Left hindlimb (tissue), 1 donor: ENCODE data around the gene PGM2L1.
A peak's percentile ranks its signal among the peaks of the same experiment; 100 is the strongest.
"Not testable (repeated sequence)": the region's sequence is repeated elsewhere in the genome, so short reads cannot be mapped to it uniquely, and the experiment has no call there.

Source experiments
- DNase-seq: peaks from one replicate; pipeline ENCODE4 v3.0.0-alpha.2; 2018

PGM2L1 gene

DNA sequence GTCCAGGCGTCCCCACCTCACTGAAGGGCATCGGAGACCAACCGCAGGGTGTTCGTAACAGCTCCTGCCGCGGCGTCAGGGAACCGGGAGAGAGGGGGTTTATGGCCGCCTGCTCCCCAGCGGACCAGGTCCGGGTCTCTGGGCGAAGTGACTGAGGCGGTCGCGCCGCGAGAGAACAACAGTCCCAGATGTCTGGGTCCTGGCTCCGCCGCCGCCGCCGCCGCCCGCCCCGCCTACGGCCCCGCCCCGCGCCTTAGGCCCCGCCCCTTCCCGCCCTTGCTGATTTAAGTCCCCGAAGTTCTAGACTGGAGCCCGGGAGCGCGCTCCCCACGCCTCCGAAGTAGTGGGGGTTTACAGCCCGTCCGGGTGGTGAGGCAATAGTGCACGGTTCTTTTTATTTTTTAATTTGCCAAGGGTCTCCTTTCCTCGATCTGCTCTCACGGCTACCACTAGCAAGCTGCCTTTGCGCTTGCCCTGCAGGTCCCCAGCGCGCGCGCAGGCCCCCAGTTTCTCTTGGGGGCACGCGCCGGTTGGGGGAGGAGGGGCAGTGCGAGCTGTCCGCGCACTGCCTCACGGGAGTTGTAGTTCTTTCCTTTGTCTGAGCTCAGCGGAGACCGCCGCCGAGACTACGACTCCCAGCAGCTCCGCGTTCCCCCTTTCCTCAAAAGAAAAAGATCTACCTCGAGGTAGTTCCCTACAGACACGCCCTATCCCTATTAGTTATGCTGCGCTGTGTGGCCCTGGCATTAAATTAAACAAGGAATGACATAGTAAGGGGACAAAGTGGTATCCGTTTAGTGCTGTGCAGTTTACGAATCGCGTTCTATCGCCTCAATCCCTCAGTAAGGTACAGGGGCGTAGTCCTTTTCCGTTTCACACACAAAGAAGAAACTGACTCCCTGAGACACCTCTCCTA, at the start of gene PGM2L1:
Gene PGM2L1 (minus strand): TSS at position 190 of the 916 bp plus-strand sequence. CDS start 272 bp downstream, outside the sequence.
- peak; percentile 97 for DNase-seq

DNA sequence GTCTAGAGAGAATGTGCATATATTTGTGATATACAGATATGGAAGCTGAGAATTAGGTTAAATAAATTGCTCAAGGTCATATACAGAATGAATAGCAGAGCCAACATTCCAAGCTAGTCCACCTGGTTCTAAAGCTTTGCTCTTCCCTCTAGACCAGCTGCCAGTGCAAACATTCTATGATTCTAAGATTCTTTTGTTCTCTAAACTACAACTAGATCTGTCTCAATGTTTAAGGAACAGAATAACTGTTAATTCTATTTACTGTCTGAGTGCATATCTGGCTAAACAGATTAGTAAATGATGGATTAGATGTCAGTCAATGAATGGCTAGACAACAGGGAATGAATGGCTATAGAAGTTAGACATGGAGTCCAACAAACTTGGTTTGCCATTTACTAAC, 49.5 kb upstream of the PGM2L1 start:
- no peak for DNase-seq

DNA sequence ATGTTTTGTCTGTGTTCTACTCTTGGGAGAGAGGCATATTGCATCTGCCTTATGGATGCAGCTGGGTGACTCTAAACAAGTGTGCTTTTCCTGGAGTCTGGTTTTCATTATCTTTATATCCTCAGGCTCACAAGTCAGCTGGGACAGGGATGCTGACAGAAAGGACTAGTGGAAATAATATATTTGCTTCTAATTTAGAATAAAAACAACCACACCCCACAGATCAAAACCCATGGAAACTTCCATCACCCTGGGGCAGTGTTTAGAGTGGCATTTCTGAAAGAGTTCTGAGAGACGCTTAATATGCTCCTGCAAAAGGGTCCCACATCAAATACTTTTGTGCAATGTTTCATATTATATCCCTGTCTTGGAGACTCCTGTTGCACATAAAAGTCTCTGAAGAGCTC, 48.3 kb upstream of the PGM2L1 start:
- no peak for DNase-seq

DNA sequence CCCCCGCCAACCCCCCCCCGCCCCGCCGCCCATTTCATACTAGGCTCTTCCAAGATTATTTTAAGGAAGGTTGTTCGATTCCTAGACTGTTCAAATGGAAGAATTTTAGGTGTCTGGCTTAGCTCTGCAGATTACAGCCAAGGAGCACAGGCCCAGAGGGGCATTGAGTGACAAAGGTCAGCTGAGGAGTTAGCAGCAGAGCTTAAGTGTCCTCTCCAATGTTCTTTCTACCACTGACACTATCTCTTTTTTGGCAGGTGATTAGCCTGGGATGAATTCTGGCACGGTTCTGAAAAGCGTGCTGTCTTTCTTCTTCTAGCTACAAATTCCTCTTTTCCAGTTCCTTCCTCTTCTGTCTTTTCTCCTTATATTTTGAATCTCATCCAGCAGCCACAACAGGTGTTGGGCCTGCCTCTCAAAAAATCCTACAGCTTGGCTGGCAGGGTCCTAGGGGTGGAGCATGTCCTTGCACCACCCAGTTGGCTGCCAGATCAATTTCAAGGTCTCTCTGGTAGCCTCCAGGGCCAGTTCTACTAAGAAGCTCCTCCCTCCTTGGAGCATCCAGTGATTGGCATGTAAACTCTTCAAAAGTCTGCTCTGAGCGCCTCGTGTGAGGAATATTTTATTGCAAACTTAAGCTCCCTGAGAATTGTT, 46.1 kb upstream of the PGM2L1 start:
- no peak for DNase-seq

DNA sequence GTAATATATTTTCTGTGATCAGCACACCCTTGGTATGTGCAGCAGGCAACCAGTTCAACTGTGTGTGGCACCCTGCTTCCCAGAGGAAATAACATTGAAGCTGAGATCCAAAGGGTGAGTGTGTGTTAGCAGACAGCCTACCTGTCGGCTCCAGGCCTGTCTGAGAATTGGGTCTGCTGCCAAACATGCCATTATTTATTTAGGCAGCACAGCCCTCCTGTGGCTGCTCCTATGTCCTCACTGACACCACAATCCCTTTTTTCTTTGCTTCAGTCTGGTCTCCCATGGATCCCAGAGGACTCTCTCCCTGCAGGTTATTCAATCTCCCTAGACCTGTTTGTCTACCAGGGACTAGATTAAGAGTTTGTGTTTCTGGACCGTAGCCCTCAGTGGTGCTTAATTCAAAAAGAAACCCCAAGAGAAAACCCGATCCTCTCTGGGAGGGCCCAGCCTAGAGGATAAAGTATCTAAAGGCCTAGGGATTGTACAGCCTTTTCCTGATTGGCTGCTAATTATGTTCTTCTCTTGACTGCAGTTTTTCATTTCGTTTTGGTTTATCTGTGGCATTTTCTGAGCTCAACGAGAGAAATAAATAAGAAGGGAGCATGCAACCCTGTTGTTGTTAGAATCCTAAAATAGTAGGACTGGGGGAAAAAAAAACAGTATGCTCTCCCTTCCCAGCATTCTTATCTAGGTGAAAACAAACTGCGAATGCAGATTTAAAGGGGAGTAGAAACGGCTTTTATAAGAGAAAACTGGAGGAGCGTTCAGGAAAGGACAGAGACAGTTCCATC, 45.0 kb upstream of the PGM2L1 start:
- no peak for DNase-seq

DNA sequence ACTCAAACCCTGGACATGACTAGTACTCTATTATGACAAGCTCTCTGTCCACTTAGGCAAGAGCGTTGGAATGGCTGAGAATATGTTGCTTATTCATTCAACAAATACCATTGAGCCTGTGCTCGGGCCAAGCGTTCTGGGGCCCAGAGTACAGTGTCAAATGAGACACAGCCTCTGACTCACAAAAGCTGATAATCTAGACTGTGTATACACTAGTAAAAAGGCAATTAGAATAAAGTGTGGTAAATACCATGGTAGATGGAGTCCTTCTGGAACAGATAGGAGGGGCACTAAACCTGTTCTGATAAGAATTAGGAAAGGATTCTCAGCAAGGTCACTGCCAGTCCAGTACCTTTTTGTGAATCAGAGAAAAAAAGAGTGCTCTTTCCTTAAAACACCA, 44.4 kb upstream of the PGM2L1 start:
- no peak for DNase-seq

DNA sequence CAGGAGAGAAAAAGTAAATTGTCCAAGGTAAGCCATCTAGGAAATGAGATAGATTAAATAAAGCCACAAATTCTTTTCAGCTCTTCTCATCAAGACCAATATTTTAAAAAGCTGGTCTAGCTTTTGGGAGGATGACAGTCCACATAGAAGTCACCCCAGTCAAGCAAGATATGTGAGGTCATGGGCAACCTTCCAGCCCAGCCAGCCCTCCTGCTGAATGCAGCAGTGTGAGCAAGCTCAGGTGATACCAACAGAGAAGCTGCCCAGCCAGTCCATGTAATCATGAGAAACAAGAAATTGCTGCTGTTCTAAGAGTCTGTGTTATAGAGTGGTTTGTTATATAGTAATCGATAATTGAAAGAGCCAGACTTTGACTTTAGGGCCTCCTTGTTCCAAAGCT, 40.4 kb upstream of the PGM2L1 start:
- DNase-seq, result no peak

DNA sequence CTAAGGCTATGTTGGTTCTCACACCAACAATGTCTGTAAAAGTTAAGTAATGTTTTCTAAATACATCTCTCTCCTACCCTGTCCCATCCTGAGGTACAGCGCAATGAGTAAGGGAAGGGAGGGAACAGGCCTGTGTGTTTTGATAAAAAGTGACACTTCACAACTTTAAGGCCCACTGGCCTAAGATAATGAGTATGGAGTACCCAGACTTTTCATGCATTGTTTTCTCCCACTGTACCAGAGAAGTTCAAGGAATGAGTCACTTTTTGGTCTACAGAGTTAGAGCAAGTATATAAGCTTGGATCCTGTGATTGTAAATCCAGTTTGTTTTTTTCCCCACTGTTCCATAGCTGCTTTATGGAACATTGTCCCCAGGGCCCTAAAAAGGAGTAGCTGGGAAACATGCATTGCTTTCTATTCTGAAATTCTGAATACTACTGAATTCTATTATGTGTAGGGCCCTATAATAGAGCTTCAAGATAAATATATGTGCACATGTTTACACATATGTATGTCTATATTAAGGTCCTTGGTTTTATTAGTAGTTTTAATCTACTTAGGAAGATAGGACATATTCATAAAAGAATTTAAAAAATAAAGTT, 39.3 kb upstream of the PGM2L1 start:
- no peak for DNase-seq

DNA sequence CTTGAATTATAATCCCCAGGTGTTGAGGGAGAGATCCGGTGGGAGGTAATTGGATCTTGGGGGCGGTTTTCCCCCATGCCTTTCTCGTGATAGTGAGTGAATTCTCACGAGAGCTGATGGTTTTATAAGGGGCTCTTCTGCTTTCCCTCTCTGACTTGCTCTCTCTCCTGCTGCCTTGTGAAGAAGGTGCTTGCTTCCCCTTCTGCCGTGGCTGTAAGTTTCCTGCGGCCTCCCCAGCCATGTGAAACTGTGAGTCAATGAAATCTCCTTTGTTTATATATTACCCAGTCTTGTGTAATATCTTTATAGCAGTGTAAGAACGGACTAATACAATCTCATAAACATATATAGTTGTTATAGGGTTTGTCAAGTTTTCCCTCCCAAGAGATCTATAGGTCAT, 36.3 kb upstream of the PGM2L1 start:
- DNase-seq, result no peak

DNA sequence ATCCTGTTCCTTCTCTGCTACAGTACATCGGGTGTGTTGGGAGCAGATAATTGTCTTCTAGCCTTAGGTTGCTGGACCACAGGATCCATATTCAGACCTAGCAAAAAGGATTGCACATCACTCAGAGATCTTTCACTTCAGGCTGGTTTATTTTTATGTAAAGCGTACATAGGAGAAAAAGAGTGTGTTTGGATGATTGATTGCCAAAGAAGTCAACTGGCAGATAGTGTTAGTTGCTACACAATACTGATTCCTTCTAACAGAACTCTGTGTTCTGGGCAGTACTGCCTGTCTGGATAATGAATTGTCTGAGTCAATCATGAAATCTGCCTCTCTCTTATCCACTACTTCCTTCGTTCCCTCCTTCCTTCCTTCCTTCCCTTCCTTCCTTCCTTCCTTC, 31.0 kb upstream of the PGM2L1 start:
- no peak for DNase-seq

DNA sequence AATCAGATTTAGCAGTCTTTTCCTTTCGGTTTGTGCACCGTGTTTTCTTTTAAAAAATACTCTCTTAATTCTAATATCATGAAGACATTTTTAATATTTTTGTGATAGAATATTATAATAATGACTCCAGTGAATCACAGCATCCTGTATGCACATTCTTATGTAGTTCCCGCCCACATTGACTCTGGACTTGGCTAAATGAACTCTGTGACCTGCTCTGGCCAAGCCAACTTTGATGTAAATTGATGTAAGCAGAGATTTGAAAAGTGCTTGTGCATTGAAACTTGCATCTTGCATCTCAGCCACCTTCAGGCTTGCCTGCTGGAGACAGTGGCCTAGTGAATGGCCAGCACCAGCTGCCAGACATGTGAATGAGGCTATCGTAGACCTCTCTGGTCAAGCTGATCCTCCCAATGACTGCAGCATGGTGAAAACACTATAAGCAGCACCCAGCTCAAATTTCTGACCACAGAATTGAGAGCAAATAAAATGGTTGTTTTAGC, 29.2 kb upstream of the PGM2L1 start:
- DNase-seq, result no peak

DNA sequence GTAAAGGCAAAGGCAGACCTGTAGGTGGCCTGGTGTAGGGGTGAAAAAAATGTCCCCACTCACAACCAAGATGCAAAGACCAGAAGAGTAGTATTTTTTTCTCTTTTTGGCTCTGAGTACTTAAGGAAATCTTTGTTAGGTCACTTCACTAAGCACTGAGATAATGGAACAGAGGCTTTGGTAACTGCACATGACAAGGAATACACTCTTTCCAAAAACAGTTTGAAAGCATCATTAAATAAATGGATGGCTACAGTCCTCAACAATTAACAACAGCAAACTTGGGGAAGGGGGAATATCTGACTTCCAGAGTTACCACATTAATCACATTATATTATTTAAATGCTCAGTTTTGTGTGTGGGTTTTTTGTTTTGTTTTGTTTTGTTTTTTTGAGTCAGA, 26.9 kb upstream of the PGM2L1 start:
- no peak for DNase-seq

DNA sequence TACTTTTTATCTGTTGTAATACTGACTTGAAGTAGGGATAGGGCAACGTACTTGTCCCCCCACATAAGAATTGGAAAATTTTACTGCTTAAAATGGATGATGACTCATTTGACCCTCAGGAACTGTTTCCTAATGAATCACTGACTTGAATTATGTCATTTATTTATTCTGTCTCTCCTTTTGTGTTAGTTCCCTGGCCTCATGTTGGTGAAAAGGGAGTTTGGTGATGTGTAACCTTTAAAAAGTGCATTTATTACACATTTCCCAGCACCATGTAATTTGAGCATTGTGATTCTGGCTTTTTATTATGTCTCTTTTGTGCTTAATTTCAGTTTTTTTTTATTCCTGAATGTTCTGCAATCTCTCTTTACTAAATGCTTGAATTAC, 20.3 kb upstream of the PGM2L1 start:
- no peak for DNase-seq

DNA sequence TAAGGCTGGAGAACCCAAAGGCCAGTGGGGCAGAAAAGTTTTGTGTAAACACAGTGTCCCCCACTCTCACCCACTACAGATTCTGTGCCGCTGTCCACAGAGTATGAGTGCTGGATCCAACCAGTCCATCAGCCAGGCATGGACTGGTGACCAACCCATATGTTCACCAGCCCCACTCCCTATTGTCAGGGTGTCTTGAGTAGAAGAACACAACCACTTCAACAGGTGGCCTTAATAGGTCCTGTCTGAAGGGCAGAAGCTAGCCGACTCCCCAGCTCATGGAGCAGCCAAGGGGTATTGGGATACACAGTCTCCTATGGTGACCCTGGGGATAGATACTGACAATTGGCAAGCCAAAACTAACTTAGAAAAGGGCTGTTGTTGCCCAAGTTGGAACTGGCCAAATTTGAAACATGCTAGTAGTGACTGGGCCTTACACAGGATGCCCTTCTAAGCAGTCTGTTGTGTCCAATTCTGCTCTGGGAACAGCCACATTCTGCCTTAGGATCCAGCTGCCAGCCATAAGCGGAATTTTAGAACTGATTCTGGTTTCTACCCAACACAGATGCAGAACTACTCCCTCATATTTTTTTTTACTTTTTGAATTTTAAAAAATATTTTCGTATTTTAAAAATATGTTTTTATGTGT, 19.8 kb upstream of the PGM2L1 start:
- no peak for DNase-seq

DNA sequence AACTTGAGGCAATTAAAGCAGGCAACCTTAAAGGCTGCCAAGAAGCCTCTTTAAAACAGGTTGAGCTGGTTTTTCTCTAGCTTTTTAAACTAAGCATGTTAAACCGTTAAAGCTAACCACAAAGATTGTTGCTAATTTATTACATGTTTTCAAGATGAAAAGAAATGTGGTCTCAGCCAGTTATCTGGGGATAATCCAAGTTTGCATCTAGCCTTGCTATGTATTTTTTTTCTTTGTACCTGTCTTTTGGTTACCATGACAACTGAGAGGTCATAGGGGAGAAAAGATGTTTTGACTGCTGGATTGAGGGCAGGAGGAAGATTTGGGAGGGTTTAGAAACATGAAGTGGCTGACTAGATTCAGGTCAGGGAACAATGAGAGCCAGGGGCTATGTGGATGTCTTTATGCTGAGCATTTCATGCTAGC, 19.2 kb upstream of the PGM2L1 start:
- no peak for DNase-seq

DNA sequence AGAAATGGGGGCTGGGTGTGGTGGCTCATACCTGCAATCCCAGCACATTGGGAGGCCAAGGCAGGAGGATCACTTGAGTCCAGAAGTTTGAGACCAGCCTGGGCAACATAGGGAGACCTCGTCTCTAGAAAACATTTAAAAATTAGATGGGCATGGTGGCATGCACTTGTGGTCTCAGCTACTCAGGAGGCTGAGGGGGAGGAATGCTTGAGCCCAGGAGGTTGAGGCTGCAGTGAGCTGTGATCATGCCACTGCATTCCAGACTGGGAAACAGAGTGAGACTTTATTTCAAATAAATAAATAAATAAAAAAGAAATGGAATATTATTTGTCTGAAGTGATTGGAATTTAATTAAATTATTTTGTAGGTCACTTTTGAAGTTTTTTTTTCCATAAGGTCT, 18.7 kb upstream of the PGM2L1 start:
- DNase-seq, result not testable (repeated sequence)

DNA sequence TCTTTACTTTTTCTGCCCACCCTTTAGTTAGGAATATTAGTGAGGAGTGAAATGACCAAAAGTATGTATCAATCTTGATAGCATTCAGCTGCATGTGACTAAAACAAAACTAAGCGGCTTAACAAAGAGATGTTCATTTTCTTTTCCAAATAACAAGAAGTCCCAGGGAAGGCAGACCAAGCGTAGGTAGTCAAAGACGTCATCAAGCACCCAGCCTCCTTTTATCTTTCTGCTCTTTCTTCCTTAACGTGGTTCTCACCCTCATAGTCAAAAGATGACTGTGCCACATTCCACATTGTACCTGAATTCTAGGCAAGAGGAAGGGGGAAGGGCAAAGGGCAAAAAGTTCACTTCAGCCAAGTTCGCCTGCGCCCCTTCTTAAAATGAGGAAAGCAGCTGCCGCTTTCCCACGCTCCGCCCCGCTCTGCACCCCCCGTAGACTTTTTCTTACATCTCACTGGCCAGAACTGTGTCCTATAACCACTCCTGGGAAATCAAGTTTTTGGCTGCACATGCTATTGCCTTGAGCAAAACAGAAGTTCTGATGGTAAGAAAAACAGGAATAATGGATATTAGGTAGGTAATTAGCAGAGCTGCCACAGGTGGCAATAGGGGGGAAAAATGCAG, 14.6 kb upstream of the PGM2L1 start:
- DNase-seq, result no peak

DNA sequence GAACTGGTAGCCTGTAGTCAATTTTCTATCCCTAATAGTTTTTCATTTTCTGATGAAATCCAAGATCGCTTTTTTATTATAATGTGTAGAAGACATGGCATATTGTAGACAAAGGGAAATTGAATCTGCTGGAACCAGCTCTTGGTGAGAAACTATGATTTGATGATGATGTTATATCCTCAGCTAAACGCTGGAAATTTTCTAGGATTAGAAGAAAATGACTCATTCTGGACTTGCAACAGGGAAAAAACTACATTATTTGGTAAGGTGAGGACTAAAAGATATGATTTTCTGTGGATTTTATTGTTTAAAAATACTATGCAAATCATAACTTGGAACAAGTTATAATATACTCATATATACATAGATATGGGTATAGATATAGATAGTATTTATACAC, 14.1 kb upstream of the PGM2L1 start:
- DNase-seq, result no peak

DNA sequence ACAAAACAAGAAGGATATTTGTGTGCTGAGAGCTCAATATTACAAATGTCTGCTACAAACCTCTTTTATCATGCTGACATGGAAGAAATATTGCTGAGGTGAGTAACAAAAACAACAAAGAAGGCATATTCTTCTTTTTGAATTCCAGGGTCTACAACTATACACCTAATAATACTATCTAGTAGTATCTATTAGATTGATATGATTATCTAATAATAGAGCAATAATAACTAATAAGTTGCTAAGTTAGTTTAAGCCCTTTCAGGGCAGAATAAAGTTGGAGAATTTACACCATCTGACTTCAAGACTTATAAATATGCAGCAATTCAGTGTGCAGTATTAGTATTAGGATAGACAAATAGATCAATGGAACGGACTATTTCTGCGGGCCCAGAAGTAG, 11.4 kb upstream of the PGM2L1 start:
- DNase-seq, result no peak

DNA sequence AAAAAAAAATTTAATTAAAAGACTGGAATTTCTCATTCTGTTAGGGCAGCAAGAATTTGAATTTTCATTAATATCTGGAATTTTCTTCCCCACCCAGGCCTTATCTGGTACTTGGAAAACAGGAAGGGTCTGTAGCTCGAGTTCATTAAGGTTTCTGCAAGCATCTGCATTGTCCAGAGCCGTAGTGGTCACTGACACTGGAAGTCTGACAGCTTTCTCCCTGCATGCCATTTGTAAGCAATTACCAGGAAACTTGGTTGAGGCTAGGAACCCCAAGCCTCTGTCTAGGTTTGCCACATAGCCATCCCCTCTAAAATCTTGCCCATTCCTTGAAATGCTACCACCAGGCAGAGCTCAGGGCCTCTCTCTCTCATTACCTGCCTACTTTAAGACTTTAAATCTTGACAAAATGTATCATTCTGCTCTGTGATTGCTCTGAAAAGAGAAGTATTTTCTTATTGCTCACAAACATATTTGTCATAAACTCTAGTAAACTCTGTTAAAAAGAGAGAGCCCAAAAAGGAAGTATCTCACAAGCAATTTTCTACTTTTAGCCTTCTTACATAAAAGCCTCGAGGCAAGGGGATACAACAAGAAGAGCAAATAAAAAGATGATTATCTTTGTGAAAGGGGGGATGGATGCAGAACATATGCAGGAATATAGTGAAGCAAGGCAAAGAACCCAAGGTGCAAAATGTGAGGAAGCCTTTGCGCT, 5.5 kb upstream of the PGM2L1 start:
- DNase-seq, result no peak

DNA sequence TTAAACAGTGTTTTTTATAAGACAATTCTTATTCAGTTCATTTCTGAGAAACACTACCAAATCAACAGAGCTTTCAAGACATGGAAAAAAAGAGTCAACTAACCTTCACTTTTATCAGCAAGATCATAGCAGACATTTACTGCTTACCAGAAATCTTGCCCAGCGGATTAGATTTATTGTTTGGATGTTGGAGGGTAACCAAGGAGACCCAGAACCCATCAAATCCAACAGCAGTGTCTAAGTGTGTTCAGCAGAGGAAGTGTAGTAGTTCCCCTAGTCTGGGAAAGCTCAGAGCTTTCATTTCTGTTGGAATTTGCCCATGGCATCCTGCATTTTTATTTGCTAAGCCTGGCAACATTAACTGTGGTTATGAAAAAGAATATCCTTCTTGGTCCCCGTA, 2.4 kb upstream of the PGM2L1 start:
- DNase-seq, result no peak
